Placental pericyte (primary cell): ENCODE measurements around the gene ADGRA3. TPM values are rescaled to one million over a fixed set of nuclear protein-coding genes. Genes with fewer than 3 reads are reported as not detected.

ENCODE experiments used
- total RNA-seq: library from RNA; depleted of rRNA; stranded (reverse); fragments of >200 nt; gene quantifications from 2 replicates; pipeline ENCODE4 v1.2.3, GENCODE V29; 2012

ADGRA3 gene, protein sequence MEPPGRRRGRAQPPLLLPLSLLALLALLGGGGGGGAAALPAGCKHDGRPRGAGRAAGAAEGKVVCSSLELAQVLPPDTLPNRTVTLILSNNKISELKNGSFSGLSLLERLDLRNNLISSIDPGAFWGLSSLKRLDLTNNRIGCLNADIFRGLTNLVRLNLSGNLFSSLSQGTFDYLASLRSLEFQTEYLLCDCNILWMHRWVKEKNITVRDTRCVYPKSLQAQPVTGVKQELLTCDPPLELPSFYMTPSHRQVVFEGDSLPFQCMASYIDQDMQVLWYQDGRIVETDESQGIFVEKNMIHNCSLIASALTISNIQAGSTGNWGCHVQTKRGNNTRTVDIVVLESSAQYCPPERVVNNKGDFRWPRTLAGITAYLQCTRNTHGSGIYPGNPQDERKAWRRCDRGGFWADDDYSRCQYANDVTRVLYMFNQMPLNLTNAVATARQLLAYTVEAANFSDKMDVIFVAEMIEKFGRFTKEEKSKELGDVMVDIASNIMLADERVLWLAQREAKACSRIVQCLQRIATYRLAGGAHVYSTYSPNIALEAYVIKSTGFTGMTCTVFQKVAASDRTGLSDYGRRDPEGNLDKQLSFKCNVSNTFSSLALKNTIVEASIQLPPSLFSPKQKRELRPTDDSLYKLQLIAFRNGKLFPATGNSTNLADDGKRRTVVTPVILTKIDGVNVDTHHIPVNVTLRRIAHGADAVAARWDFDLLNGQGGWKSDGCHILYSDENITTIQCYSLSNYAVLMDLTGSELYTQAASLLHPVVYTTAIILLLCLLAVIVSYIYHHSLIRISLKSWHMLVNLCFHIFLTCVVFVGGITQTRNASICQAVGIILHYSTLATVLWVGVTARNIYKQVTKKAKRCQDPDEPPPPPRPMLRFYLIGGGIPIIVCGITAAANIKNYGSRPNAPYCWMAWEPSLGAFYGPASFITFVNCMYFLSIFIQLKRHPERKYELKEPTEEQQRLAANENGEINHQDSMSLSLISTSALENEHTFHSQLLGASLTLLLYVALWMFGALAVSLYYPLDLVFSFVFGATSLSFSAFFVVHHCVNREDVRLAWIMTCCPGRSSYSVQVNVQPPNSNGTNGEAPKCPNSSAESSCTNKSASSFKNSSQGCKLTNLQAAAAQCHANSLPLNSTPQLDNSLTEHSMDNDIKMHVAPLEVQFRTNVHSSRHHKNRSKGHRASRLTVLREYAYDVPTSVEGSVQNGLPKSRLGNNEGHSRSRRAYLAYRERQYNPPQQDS (N-terminal part only)
- 19.9 and 51.5 TPM in 2 replicates for total RNA-seq

GRCh38 chr4:22515888-22516541 is at the start of gene ADGRA3:
Gene ADGRA3, minus strand, starts transcription at chr4:22516066. Its CDS starts 282 bp downstream, at chr4:22515784.

Other genes starting within 250 kb of the ADGRA3 start
- not detected in 2 replicates for gene GBA3, start 176.9 kb upstream of the ADGRA3 start, total RNA-seq